Measurements from ENCODE around the gene PLCB1.

The PLCB1 gene

DNA sequence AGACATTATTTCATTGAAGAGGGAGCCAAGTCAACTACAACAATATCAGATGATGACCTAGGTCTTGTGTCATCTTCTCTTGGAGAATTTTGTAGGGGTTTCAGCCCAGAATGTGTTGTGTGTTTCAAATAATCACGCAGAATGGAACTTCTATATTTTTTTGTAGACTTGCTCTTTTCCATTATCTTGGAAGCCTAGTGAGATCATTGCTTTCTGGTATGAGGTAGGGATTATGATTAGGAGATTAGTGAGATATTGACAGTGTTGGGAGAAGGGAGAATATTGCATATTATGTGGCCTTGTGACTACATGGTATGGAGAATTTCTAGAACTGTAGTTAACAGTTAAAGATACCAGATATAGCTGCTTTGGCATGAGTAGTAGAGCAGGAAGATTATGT is 513.3 kb downstream of the PLCB1 start:
- H3K4me3 ChIP-seq (ENCODE audit: low read depth in 1 of 2, low read length in 1 of 2): no peak overlapping the region
- no peaks in the 10 kb centered on the region for H3K27me3 ChIP-seq
- no peaks in the 10 kb centered on the region for H3K4me1 ChIP-seq (ENCODE audit: control insufficient read depth in 1 of 2, insufficient read depth in 1 of 2, low read depth in 1 of 2, low read length in 1 of 2)
- H3K27ac ChIP-seq: no peak overlapping the region
- no peaks in the 10 kb centered on the region for H3K36me3 ChIP-seq
- no peak for TF ChIP-seq CTCF (IDR thresholded peaks at IDR 0.05)
- no peaks in the 10 kb centered on the region for H3K9me3 ChIP-seq

GRCh38 chr20:8646033-8646441 is 514.0 kb downstream of the PLCB1 start:
- Histone ChIP-seq H3K4me3 (ENCODE audit: low read depth in 1 of 2, low read length in 1 of 2) (no peak overlapping the region), H3K9me3 (no peaks in the 10 kb centered on the region), H3K4me1 (ENCODE audit: control insufficient read depth in 1 of 2, insufficient read depth in 1 of 2, low read depth in 1 of 2, low read length in 1 of 2) (no peaks in the 10 kb centered on the region), H3K36me3 (no peaks in the 10 kb centered on the region), H3K27me3 (no peaks in the 10 kb centered on the region), H3K27ac (no peak overlapping the region)
- TF ChIP-seq CTCF (IDR thresholded peaks at IDR 0.05): no peak

DNA sequence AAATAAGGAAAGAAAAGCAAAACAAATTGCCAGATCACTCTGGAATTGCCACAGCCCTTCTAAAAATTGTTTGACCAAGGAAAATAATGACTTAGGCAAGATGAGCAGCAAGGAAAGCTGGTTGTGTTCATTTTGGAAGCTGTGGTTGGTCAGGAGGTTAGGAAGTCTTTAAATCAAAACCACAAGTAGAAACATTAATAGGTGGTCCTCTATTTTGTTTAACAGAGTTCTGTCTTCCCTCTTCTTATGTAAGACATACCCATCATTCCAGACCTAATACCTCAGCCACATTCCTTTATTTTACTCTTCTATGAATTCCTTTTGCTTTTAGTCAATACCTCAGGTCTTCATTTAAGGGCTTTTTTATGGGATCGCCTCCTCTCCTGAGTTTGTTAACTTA is 514.6 kb downstream of the PLCB1 start:
- no peaks in the 10 kb centered on the region for H3K36me3 ChIP-seq
- no peaks in the 10 kb centered on the region for H3K9me3 ChIP-seq
- no peaks in the 10 kb centered on the region for H3K4me1 ChIP-seq (ENCODE audit: control insufficient read depth in 1 of 2, insufficient read depth in 1 of 2, low read depth in 1 of 2, low read length in 1 of 2)
- no peak overlapping the region for H3K27ac ChIP-seq
- no peak overlapping the region for H3K4me3 ChIP-seq (ENCODE audit: low read depth in 1 of 2, low read length in 1 of 2)
- no peaks in the 10 kb centered on the region for H3K27me3 ChIP-seq
- no peak for TF ChIP-seq CTCF (IDR thresholded peaks at IDR 0.05)

GRCh38 chr20:8647961-8648441 is 515.9 kb downstream of the PLCB1 start:
- TF ChIP-seq CTCF (IDR thresholded peaks at IDR 0.05): no peak

GRCh38 chr20:8648466-8648865 is 516.4 kb downstream of the PLCB1 start:
- no peaks in the 10 kb centered on the region for H3K4me1 ChIP-seq (ENCODE audit: control insufficient read depth in 1 of 2, insufficient read depth in 1 of 2, low read depth in 1 of 2, low read length in 1 of 2)
- no peak overlapping the region for H3K27ac ChIP-seq
- no peak for TF ChIP-seq CTCF (IDR thresholded peaks at IDR 0.05)
- H3K9me3 ChIP-seq: no peaks in the 10 kb centered on the region
- no peak overlapping the region for H3K4me3 ChIP-seq (ENCODE audit: low read depth in 1 of 2, low read length in 1 of 2)
- H3K27me3 ChIP-seq: no peaks in the 10 kb centered on the region
- no peaks in the 10 kb centered on the region for H3K36me3 ChIP-seq

More at GRCh38 chr20:8647961-8648441, 515.9 kb downstream of the PLCB1 start:
- Histone ChIP-seq H3K27ac (no peak overlapping the region), H3K36me3 (no peaks in the 10 kb centered on the region), H3K4me3 (ENCODE audit: low read depth in 1 of 2, low read length in 1 of 2) (no peak overlapping the region), H3K9me3 (no peaks in the 10 kb centered on the region), H3K27me3 (no peaks in the 10 kb centered on the region), H3K4me1 (ENCODE audit: control insufficient read depth in 1 of 2, insufficient read depth in 1 of 2, low read depth in 1 of 2, low read length in 1 of 2) (no peaks in the 10 kb centered on the region)

- no peak overlapping the region for H3K27ac ChIP-seq
- no peaks in the 10 kb centered on the region for H3K9me3 ChIP-seq
- H3K4me3 ChIP-seq (ENCODE audit: low read depth in 1 of 2, low read length in 1 of 2): no peak overlapping the region
- H3K27me3 ChIP-seq: no peaks in the 10 kb centered on the region
- no peaks in the 10 kb centered on the region for H3K36me3 ChIP-seq
- no peaks in the 10 kb centered on the region for H3K4me1 ChIP-seq (ENCODE audit: control insufficient read depth in 1 of 2, insufficient read depth in 1 of 2, low read depth in 1 of 2, low read length in 1 of 2)
- TF ChIP-seq CTCF (IDR thresholded peaks at IDR 0.05): no peak
Observed at GRCh38 chr20:8652396-8652795, 520.3 kb downstream of the PLCB1 start.

Measured in neutrophil (primary cell).